DND-41 (cell line): Measurements from ENCODE around the gene VPS72.

ENCODE experiments used
- EZH2 ChIP-seq: IDR thresholded peaks from 3 replicates; pipeline ENCODE4 v1.6.1; 2012; ENCODE audit warnings: borderline replicate concordance, low read depth, mild to moderate bottlenecking, moderate library complexity, low read length, inconsistent platforms; ENCODE audit not compliant: severe bottlenecking
- TF ChIP-seq, protein P1 (sequence below): IDR thresholded peaks from 2 replicates; pipeline ENCODE4 v1.5.1; 2012; ENCODE audit warnings: borderline replicate concordance, low read length, moderate library complexity, mild to moderate bottlenecking; ENCODE audit not compliant: poor library complexity, severe bottlenecking; ENCODE audit errors: extremely low read depth

DNA sequence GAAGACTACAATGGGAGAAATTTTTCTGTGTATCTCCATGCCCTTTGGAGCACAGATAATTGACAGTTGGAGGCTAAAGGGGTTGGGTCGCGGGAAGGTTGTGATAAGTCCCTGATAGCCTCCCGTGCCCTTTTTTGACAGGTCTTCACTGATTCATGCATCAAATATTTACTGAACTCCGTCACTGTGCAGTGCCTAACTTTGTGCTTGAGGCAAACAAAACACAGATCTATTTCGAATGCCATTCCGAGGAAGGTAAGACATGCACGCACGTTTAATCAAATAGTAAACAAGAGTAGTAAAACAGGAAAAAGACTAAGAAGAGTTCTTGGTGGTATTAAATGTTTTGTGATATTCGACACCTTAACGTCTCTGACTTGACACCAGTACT lies 7.9 kb upstream of the VPS72 start:
- TF ChIP-seq, protein P1, sequence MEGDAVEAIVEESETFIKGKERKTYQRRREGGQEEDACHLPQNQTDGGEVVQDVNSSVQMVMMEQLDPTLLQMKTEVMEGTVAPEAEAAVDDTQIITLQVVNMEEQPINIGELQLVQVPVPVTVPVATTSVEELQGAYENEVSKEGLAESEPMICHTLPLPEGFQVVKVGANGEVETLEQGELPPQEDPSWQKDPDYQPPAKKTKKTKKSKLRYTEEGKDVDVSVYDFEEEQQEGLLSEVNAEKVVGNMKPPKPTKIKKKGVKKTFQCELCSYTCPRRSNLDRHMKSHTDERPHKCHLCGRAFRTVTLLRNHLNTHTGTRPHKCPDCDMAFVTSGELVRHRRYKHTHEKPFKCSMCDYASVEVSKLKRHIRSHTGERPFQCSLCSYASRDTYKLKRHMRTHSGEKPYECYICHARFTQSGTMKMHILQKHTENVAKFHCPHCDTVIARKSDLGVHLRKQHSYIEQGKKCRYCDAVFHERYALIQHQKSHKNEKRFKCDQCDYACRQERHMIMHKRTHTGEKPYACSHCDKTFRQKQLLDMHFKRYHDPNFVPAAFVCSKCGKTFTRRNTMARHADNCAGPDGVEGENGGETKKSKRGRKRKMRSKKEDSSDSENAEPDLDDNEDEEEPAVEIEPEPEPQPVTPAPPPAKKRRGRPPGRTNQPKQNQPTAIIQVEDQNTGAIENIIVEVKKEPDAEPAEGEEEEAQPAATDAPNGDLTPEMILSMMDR, result no peak
- TF ChIP-seq EZH2, result no peak
